ENCODE data around the gene STAM. TPM values are rescaled to one million over a fixed set of nuclear protein-coding genes. Genes with fewer than 3 reads are reported as not detected.

STAM gene
- polyA plus RNA-seq, 1 of the 3 experiments (the other 2 are of a cell fraction) = 19.1 TPM

DNA sequence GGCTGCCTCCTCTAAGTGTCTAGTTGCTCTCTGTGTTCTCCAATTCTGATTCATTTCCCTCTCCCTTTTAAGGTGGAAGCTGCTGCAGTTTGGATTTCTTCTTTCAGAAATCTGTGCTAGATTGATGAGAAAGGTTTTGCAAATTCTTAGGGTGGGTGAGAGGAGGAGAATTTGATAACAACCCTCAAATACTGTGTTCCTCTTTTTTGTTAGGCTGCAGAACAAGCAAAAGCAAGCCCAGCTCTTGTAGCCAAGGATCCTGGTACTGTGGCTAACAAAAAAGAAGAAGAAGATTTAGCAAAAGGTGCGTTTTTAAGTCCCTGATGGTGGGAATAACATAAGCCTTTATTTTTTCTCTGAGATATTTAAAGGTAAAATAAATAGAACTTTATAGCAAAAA lies 49.1 kb downstream of the STAM start:
- ChIA-PET POLR2A (no interaction called here), CTCF (interaction anchor here (1.6 kb wide), 1 partner anchor 11 kb away, joined by 3 read pairs; no protein-coding TSS in a partner anchor)
- 96% methylated on average over 1 of the region's 1 CpG for WGBS (ENCODE audit: low lambda C conversion rate)

DNA sequence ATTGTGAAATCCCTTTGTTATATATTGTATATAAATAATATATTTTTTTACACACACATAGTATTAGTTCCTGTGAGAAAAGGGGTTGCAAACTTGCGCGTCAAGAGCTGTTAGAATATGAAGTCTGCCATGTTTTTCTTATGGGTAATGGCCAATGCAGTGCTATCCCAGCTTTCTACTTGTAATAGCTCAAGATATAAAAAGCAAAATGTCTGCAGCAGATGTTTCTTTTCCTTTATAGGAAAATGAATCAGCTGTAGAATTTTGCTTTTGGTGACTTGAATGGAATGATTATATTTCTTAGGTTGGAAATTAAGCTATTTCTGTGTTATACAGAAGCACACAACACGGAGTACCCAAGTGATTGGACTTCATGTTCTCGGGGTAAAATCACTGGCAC lies 54.7 kb downstream of the STAM start:
- H3K9me3 ChIP-seq = no peaks in the 10 kb centered on the region
- H3K27ac ChIP-seq (ENCODE audit: low read depth in 2 of 2, low read length in 1 of 2) = no peak overlapping the region
- H3K4me1 ChIP-seq (ENCODE audit: control insufficient read depth in 1 of 2, insufficient read depth in 2 of 2, low read depth in 1 of 2, low read length in 1 of 2) = no peaks in the 10 kb centered on the region; a peak in 1 of 4 replicates
- H3K27me3 ChIP-seq (ENCODE audit: insufficient read depth) = no peaks in the 10 kb centered on the region
- no peak overlapping the region for H3K4me3 ChIP-seq (ENCODE audit: low read depth in 2 of 2, low read length in 1 of 2)
- ChIA-PET POLR2A (interaction anchor here (1.0 kb wide), 1 partner anchor 54 kb away, joined by 3 read pairs; the partner anchor contains the start of gene STAM), CTCF (no interaction called here)
- no peaks in the 10 kb centered on the region for H4K20me1 ChIP-seq (ENCODE audit: insufficient read depth)
- H3K9ac ChIP-seq = no peak overlapping the region
- no peaks in the 10 kb centered on the region for H3F3A ChIP-seq (replicated peaks; ENCODE audit: insufficient read depth)
- no peaks in the 10 kb centered on the region for H3K9me2 ChIP-seq
- H3K79me2 ChIP-seq (ENCODE audit: insufficient read depth) = no peaks in the 10 kb centered on the region
- no peak for DNase-seq
- 98% methylated on average over 4 of the region's 4 CpGs for WGBS (ENCODE audit: low lambda C conversion rate)
- H3K4me2 ChIP-seq = no peak overlapping the region
- H2AFZ ChIP-seq (ENCODE audit: low read depth) = no peak overlapping the region
- H3K36me3 ChIP-seq (replicated peaks in 1 of 2; ENCODE audit: control insufficient read depth in 1 of 2, insufficient read depth in 2 of 2, low read length in 1 of 2) = peaks cover 46 to 55% of the 10 kb centered on the region in 2 experiments
- TF ChIP-seq FOXM1 (IDR thresholded peaks at IDR 0.05; ENCODE audit: low read depth) (no peak), NRF1 (IDR thresholded peaks at IDR 0.05; ENCODE audit: low read depth, low read length) (no peak), MXI1 (IDR thresholded peaks at IDR 0.05; ENCODE audit: low read depth, low read length) (no peak), CHD2 (IDR thresholded peaks at IDR 0.05; ENCODE audit: low read length, partially characterized antibody) (no peak), GABPA (IDR thresholded peaks at IDR 0.05; ENCODE audit: low read depth) (no peak), FOXJ3 (CRISPR knock-in tag; IDR thresholded peaks at IDR 0.05) (no peak), GATA2 (CRISPR knock-in tag; IDR thresholded peaks at IDR 0.05) (no peak), TEAD4 (IDR thresholded peaks at IDR 0.05; ENCODE audit: borderline replicate concordance, insufficient read depth) (no peak), TAF1 (IDR thresholded peaks at IDR 0.05; ENCODE audit: borderline replicate concordance, low read depth, low read length) (no peak)
- TF ChIP-seq, protein P1, sequence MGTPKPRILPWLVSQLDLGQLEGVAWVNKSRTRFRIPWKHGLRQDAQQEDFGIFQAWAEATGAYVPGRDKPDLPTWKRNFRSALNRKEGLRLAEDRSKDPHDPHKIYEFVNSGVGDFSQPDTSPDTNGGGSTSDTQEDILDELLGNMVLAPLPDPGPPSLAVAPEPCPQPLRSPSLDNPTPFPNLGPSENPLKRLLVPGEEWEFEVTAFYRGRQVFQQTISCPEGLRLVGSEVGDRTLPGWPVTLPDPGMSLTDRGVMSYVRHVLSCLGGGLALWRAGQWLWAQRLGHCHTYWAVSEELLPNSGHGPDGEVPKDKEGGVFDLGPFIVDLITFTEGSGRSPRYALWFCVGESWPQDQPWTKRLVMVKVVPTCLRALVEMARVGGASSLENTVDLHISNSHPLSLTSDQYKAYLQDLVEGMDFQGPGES (IDR thresholded peaks at IDR 0.05; ENCODE audit: low read depth, low read length) = no peak
- TF ChIP-seq, protein P2, sequence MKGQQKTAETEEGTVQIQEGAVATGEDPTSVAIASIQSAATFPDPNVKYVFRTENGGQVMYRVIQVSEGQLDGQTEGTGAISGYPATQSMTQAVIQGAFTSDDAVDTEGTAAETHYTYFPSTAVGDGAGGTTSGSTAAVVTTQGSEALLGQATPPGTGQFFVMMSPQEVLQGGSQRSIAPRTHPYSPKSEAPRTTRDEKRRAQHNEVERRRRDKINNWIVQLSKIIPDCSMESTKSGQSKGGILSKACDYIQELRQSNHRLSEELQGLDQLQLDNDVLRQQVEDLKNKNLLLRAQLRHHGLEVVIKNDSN (IDR thresholded peaks at IDR 0.05; ENCODE audit: borderline replicate concordance, low read depth) = no peak

More for the DNA sequence above, 49.1 kb downstream of the STAM start:
- H4K20me1 ChIP-seq (ENCODE audit: insufficient read depth) = no peaks in the 10 kb centered on the region
- H3K4me1 ChIP-seq (ENCODE audit: control insufficient read depth in 1 of 2, insufficient read depth in 2 of 2, low read depth in 1 of 2, low read length in 1 of 2) = peaks cover 0 to 8% of the 10 kb centered on the region in 2 experiments; a peak in 1 of 4 replicates
- H3K79me2 ChIP-seq (ENCODE audit: insufficient read depth) = peaks cover 9% of the 10 kb centered on the region; the same call in 1 of the 2 replicates
- DNase-seq = no peak
- no peaks in the 10 kb centered on the region for H3K9me2 ChIP-seq
- H3K27me3 ChIP-seq (ENCODE audit: insufficient read depth) = no peaks in the 10 kb centered on the region
- no peak overlapping the region for H3K4me2 ChIP-seq
- no peaks in the 10 kb centered on the region for H3K9me3 ChIP-seq
- H3F3A ChIP-seq (replicated peaks; ENCODE audit: insufficient read depth) = no peaks in the 10 kb centered on the region
- TF ChIP-seq JUND (IDR thresholded peaks at IDR 0.05) (no peak), YY1 (IDR thresholded peaks at IDR 0.05; ENCODE audit: low read depth) (no peak), FOXM1 (IDR thresholded peaks at IDR 0.05; ENCODE audit: low read depth) (no peak), MXI1 (IDR thresholded peaks at IDR 0.05; ENCODE audit: low read depth, low read length) (no peak), RCOR1 (IDR thresholded peaks at IDR 0.05; ENCODE audit: low read length) (no peak), NFIC (IDR thresholded peaks at IDR 0.05; ENCODE audit: borderline replicate concordance) (no peak), TEAD4 (IDR thresholded peaks at IDR 0.05; ENCODE audit: borderline replicate concordance, insufficient read depth) (no peak), GABPA (IDR thresholded peaks at IDR 0.05; ENCODE audit: low read depth) (no peak), TAF1 (IDR thresholded peaks at IDR 0.05; ENCODE audit: borderline replicate concordance, low read depth, low read length) (no peak), EZH2phosphoT487 (IDR thresholded peaks at IDR 0.05; ENCODE audit: borderline replicate concordance, low read depth) (no peak), MEF2A (IDR thresholded peaks at IDR 0.05; ENCODE audit: borderline replicate concordance, low read depth) (no peak), POLR2AphosphoS5 (IDR thresholded peaks at IDR 0.05; ENCODE audit: low read depth, low read length) (no peak), FOXJ3 (CRISPR knock-in tag; IDR thresholded peaks at IDR 0.05) (no peak)
- TF ChIP-seq, protein P1 (IDR thresholded peaks at IDR 0.05; ENCODE audit: low read depth, low read length) = no peak
- TF ChIP-seq, protein P3, sequence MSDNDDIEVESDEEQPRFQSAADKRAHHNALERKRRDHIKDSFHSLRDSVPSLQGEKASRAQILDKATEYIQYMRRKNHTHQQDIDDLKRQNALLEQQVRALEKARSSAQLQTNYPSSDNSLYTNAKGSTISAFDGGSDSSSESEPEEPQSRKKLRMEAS (IDR thresholded peaks at IDR 0.05; ENCODE audit: low read depth) = no peak
- TF ChIP-seq, protein P4, sequence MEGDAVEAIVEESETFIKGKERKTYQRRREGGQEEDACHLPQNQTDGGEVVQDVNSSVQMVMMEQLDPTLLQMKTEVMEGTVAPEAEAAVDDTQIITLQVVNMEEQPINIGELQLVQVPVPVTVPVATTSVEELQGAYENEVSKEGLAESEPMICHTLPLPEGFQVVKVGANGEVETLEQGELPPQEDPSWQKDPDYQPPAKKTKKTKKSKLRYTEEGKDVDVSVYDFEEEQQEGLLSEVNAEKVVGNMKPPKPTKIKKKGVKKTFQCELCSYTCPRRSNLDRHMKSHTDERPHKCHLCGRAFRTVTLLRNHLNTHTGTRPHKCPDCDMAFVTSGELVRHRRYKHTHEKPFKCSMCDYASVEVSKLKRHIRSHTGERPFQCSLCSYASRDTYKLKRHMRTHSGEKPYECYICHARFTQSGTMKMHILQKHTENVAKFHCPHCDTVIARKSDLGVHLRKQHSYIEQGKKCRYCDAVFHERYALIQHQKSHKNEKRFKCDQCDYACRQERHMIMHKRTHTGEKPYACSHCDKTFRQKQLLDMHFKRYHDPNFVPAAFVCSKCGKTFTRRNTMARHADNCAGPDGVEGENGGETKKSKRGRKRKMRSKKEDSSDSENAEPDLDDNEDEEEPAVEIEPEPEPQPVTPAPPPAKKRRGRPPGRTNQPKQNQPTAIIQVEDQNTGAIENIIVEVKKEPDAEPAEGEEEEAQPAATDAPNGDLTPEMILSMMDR (IDR thresholded peaks at IDR 0.05) = no peak
- peaks cover 42 to 49% of the 10 kb centered on the region in 2 experiments for H3K36me3 ChIP-seq (replicated peaks in 1 of 2; ENCODE audit: control insufficient read depth in 1 of 2, insufficient read depth in 2 of 2, low read length in 1 of 2)
- no peak overlapping the region for H3K27ac ChIP-seq (ENCODE audit: low read depth in 2 of 2, low read length in 1 of 2)
- H3K9ac ChIP-seq = no peak overlapping the region
- H3K4me3 ChIP-seq (ENCODE audit: low read depth in 2 of 2, low read length in 1 of 2) = no peak overlapping the region
- H2AFZ ChIP-seq (ENCODE audit: low read depth) = no peak overlapping the region

Measured in SK-N-SH (cell line).